GM23338 (cell line): Measurements from ENCODE around the gene AKAP13. TPM values are rescaled to one million over a fixed set of nuclear protein-coding genes. Genes with fewer than 3 reads are reported as not detected.

Experiments
- ATAC-seq: fragments of 200-7000 bp; cut with Tn5 transposase; 3 replicates; pipeline ENCODE4 v1.9.1; 2020
- DNase-seq: peaks from one replicate; pipeline ENCODE4 v3.0.0-alpha.2; 2015; ENCODE audit warnings: low spot score
- H2AFZ ChIP-seq: fragments of 200-600 bp; sonication (generic); 2 replicates; pipeline ENCODE4 v1.8.0; 2016; ENCODE audit warnings: antibody characterized with exemption, mild to moderate bottlenecking, moderate library complexity
- H3F3A ChIP-seq: fragments of 200-600 bp; sonication (generic); replicated peaks from 2 replicates; pipeline ENCODE4 v1.8.0; 2017; ENCODE audit warnings: antibody characterized with exemption, mixed run types, low read depth
- H3K27ac ChIP-seq: fragments of 200-600 bp; sonication (generic); 2 replicates; pipeline ENCODE4 v1.6.1; 2016; ENCODE audit warnings: low read depth
- H3K27me3 ChIP-seq: fragments of 200-600 bp; sonication (generic); 2 replicates; pipeline ENCODE4 v1.8.0; 2016; ENCODE audit warnings: mild to moderate bottlenecking, mixed run types, moderate library complexity; ENCODE audit not compliant: insufficient read depth
- H3K36me3 ChIP-seq: fragments of 200-600 bp; sonication (generic); 2 replicates; pipeline ENCODE4 v1.8.0; 2016; ENCODE audit warnings: mild to moderate bottlenecking; ENCODE audit not compliant: insufficient read depth
- H3K4me1 ChIP-seq: fragments of 200-600 bp; sonication (generic); 2 replicates; pipeline ENCODE4 v1.8.0; 2016; ENCODE audit warnings: mild to moderate bottlenecking, moderate library complexity; ENCODE audit not compliant: insufficient read depth
- H3K4me2 ChIP-seq: fragments of 200-600 bp; sonication (generic); 2 replicates; pipeline ENCODE4 v1.7.1; 2017; ENCODE audit warnings: mixed run types
- H3K4me3 ChIP-seq: fragments of 200-600 bp; sonication (generic); 2 replicates; pipeline ENCODE4 v1.6.1; 2016; ENCODE audit warnings: mixed run types
- H3K79me2 ChIP-seq: fragments of 200-600 bp; sonication (generic); replicated peaks from 2 replicates; pipeline ENCODE4 v1.8.0; 2017; ENCODE audit warnings: mild to moderate bottlenecking; ENCODE audit not compliant: insufficient read depth
- H3K9me2 ChIP-seq: fragments of 200-600 bp; sonication (generic); 2 replicates; pipeline ENCODE4 v1.8.0; 2017; ENCODE audit not compliant: insufficient read depth
- H4K20me1 ChIP-seq: fragments of 200-600 bp; sonication (generic); replicated peaks from 2 replicates; pipeline ENCODE4 v1.8.0; 2017; ENCODE audit warnings: mild to moderate bottlenecking; ENCODE audit not compliant: insufficient read depth
- H3K27ac Mint-ChIP-seq: 2 replicates; pipeline ENCODE4 v1.8.0; 2020; ENCODE audit warnings: inconsistent platforms, mild to moderate bottlenecking, moderate library complexity, mixed read lengths
- H3K27me3 Mint-ChIP-seq: 3 replicates; pipeline ENCODE4 v1.8.0; 2022; ENCODE audit warnings: low read depth, mild to moderate bottlenecking, moderate library complexity, mixed read lengths, inconsistent platforms; ENCODE audit not compliant: insufficient read depth, poor library complexity
- H3K36me3 Mint-ChIP-seq: 3 replicates; pipeline ENCODE4 v1.8.0; 2021; ENCODE audit warnings: low read depth, mild to moderate bottlenecking, inconsistent platforms, moderate library complexity, mixed read lengths
- H3K4me1 Mint-ChIP-seq: 3 replicates; pipeline ENCODE4 v1.8.0; 2020; ENCODE audit warnings: mild to moderate bottlenecking, inconsistent platforms, mixed read lengths
- H3K4me3 Mint-ChIP-seq: 3 replicates; pipeline ENCODE4 v1.8.0; 2021; ENCODE audit warnings: moderate library complexity, mild to moderate bottlenecking, inconsistent platforms, mixed read lengths
- H3K9me3 Mint-ChIP-seq: 3 replicates; pipeline ENCODE4 v1.8.0; 2020; ENCODE audit warnings: moderate library complexity, mild to moderate bottlenecking, inconsistent platforms, mixed read lengths
- CREB1 ChIP-seq: fragments of 250-450 bp; sonication (Bioruptor Pico); IDR thresholded peaks from 2 replicates; pipeline ENCODE4 v1.5.0; 2020; ENCODE audit warnings: low read depth, mild to moderate bottlenecking, moderate library complexity
- CTCF ChIP-seq, 2 experiments: fragments of 200-600 bp in 1 of 2; sonication (generic) in 1 of 2; conservative IDR thresholded peaks; 2 replicates each; pipeline versions ENCODE4 v1.5.1 to v1.6.1; 2016 to 2017; ENCODE audit warnings: antibody characterized with exemption in 2 of 2, low read depth in 2 of 2, mild to moderate bottlenecking in 2 of 2, moderate library complexity in 1 of 2
- ETS1 ChIP-seq: IDR thresholded peaks from 2 replicates; pipeline ENCODE4 v1.6.1; 2016; ENCODE audit warnings: antibody characterized with exemption
- EZH2 ChIP-seq: fragments of 200-600 bp; sonication (generic); IDR thresholded peaks from one replicate; pipeline ENCODE4 v1.8.0; 2017; ENCODE audit warnings: antibody characterized with exemption, mild to moderate bottlenecking, low read depth; ENCODE audit not compliant: unreplicated experiment
- EZH2phosphoT487 ChIP-seq: fragments of 200-600 bp; sonication (generic); IDR thresholded peaks from one replicate; pipeline ENCODE4 v1.8.1; 2018; ENCODE audit warnings: antibody characterized with exemption; ENCODE audit not compliant: unreplicated experiment
- JUNB ChIP-seq: IDR thresholded peaks from one replicate; pipeline ENCODE4 v1.6.1; 2016; ENCODE audit warnings: antibody characterized with exemption; ENCODE audit not compliant: unreplicated experiment
- NANOG ChIP-seq: IDR thresholded peaks from 2 replicates; pipeline ENCODE4 v1.6.1; 2016; ENCODE audit warnings: antibody characterized with exemption, borderline replicate concordance
- POLR2AphosphoS5 ChIP-seq: IDR thresholded peaks from 2 replicates; pipeline ENCODE4 v1.6.1; 2016; ENCODE audit warnings: antibody characterized with exemption, low read depth
- REST ChIP-seq: IDR thresholded peaks from one replicate; pipeline ENCODE4 v1.6.1; 2018; ENCODE audit warnings: antibody characterized with exemption; ENCODE audit not compliant: unreplicated experiment
- STAT1 ChIP-seq: IDR thresholded peaks from one replicate; pipeline ENCODE4 v1.6.1; 2016; ENCODE audit warnings: antibody characterized with exemption; ENCODE audit not compliant: unreplicated experiment
- ZNF114 ChIP-seq: fragments of 250-450 bp; sonication (Bioruptor Pico); IDR thresholded peaks from 2 replicates; pipeline ENCODE4 v1.5.0; 2020; ENCODE audit warnings: mild to moderate bottlenecking, moderate library complexity
- ZNF331 ChIP-seq: fragments of 250-450 bp; sonication (Bioruptor Pico); IDR thresholded peaks from 2 replicates; pipeline ENCODE4 v1.5.0; 2020; ENCODE audit warnings: low read depth, mild to moderate bottlenecking, moderate library complexity
- ZNF462 ChIP-seq: fragments of 250-450 bp; sonication (Bioruptor Pico); IDR thresholded peaks from 2 replicates; pipeline ENCODE4 v1.5.0; 2020; ENCODE audit warnings: mild to moderate bottlenecking, moderate library complexity
- polyA plus RNA-seq: library from polyadenylated mRNA; unstranded; fragments of >200 nt; fragmentation: Nextera tagmentation; extraction: Ambion mirVana; gene quantifications from 2 replicates; pipeline ENCODE4 v1.2.1, GENCODE V29; 2016
- total RNA-seq: library from RNA; depleted of rRNA; stranded (reverse); fragments of >200 nt; shearing (Covaris generic); gene quantifications from 2 replicates; pipeline ENCODE4 v1.2.3, GENCODE V29; 2014

Gene AKAP13
- total and polyA plus RNA-seq, 2 experiments from 2014 or later, result 46.2 to 60.7 TPM

GRCh38 chr15:85547386-85547785 is 167.0 kb downstream of the AKAP13 start:
- Histone ChIP-seq H3K36me3 (peaks cover 3% of the 10 kb centered on the region; the same call in 1 of the 2 replicates), H3F3A (no peaks in the 10 kb centered on the region), H3K27ac (no peak overlapping the region), H3K4me1 (peaks cover 8% of the 10 kb centered on the region; the same call in 1 of the 2 replicates), H4K20me1 (peaks cover 3% of the 10 kb centered on the region; the same call in 1 of the 2 replicates), H3K79me2 (no peaks in the 10 kb centered on the region), H2AFZ (no peak overlapping the region), H3K9me2 (no peaks in the 10 kb centered on the region), H3K4me3 (no peak overlapping the region), H3K27me3 (no peaks in the 10 kb centered on the region), H3K4me2 (no peak overlapping the region)
- Mint-ChIP-seq H3K9me3 (no peaks in the 10 kb centered on the region), H3K36me3 (peaks cover 6% of the 10 kb centered on the region; the same call in 2 of the 3 replicates), H3K27ac (no peak overlapping the region), H3K27me3 (peaks cover 2% of the 10 kb centered on the region), H3K4me1 (peaks cover 19% of the 10 kb centered on the region), H3K4me3 (no peak overlapping the region)
- DNase-seq (no peak), ATAC-seq (no peak)
- TF ChIP-seq STAT1 (no peak), POLR2AphosphoS5 (no peak), REST (no peak), ZNF331 (CRISPR knock-in tag) (no peak), JUNB (no peak), EZH2 (no peak), NANOG (no peak), ETS1 (no peak), CREB1 (CRISPR knock-in tag) (no peak), ZNF462 (CRISPR knock-in tag) (no peak), CTCF (conservative IDR thresholded peaks at IDR 0.05; ENCODE audit: low read depth in 2 of 2) (no peak), EZH2phosphoT487 (no peak), ZNF114 (CRISPR knock-in tag) (no peak)
